Keratinocyte (primary cell): ENCODE data around the gene ZBTB39. TPM values are rescaled to one million over a fixed set of nuclear protein-coding genes. Genes with fewer than 3 reads are reported as not detected.
A peak's percentile ranks its signal among the peaks of the same experiment; 100 is the strongest.
"Not testable (repeated sequence)": the region's sequence is repeated elsewhere in the genome, so short reads cannot be mapped to it uniquely, and the experiment has no call there.

Experiments used
- DNase-seq: peaks from one replicate; pipeline ENCODE4 v3.0.0-alpha.2; 2011; ENCODE audit warnings: low read depth, missing footprints, low spot score
- FAIRE-seq: peaks from 2 replicates; lab custom pipeline; 2011; peaks lifted over from hg19 to GRCh38; lab: Jason Lieb, UNC
- H2AFZ ChIP-seq: 2 replicates; pipeline ENCODE4 v1.6.0; 2012; ENCODE audit warnings: low read length, control low read depth, inconsistent platforms; ENCODE audit not compliant: control insufficient read depth
- H3K27ac ChIP-seq: 2 replicates; pipeline ENCODE4 v1.5.1; 2011; ENCODE audit warnings: low read length; ENCODE audit not compliant: control insufficient read depth, insufficient read depth
- H3K27me3 ChIP-seq: 3 replicates; pipeline ENCODE4 v1.6.0; 2011; ENCODE audit warnings: low read length; ENCODE audit not compliant: control insufficient read depth, insufficient read depth; ENCODE audit errors: extremely low read depth
- H3K36me3 ChIP-seq, 2 experiments: 2 replicates in 1 of 2; 3 replicates in 1 of 2; pipeline ENCODE4 v1.5.1; 2011; ENCODE audit warnings: low read length in 2 of 2, mild to moderate bottlenecking in 1 of 2; ENCODE audit not compliant: control insufficient read depth in 2 of 2, insufficient read depth in 2 of 2; ENCODE audit errors: extremely low read depth in 1 of 2
- H3K4me1 ChIP-seq: 3 replicates; pipeline ENCODE4 v1.5.1; 2011; ENCODE audit warnings: low read length; ENCODE audit not compliant: control insufficient read depth, insufficient read depth; ENCODE audit errors: extremely low read depth
- H3K4me2 ChIP-seq: 3 replicates; pipeline ENCODE4 v1.6.0; 2011; ENCODE audit warnings: low read depth, low read length; ENCODE audit not compliant: control insufficient read depth, insufficient read depth; ENCODE audit errors: extremely low read depth
- H3K4me3 ChIP-seq, 3 experiments: fragments of 200-600 bp in 1 of 3; sonication (generic) in 1 of 3; 2 replicates in 2 of 3; 3 replicates in 1 of 3; pipeline ENCODE4 v1.5.1; 2011 to 2016; ENCODE audit warnings: low read length in 3 of 3, mild to moderate bottlenecking in 3 of 3, control low read depth in 2 of 3, inconsistent platforms in 1 of 3, low read depth in 1 of 3, mixed read lengths in 1 of 3, mixed run types in 1 of 3, moderate library complexity in 1 of 3; ENCODE audit not compliant: control insufficient read depth in 2 of 3, insufficient read depth in 2 of 3; ENCODE audit errors: extremely low read depth in 1 of 3
- H3K79me2 ChIP-seq: 2 replicates; pipeline ENCODE4 v1.6.0; 2012; ENCODE audit warnings: low read length; ENCODE audit not compliant: control insufficient read depth, insufficient read depth
- H3K9ac ChIP-seq: 3 replicates; pipeline ENCODE4 v1.6.0; 2011; ENCODE audit warnings: low read length; ENCODE audit not compliant: control insufficient read depth, insufficient read depth; ENCODE audit errors: extremely low read depth
- H3K9me1 ChIP-seq: 3 replicates; pipeline ENCODE4 v1.6.0; 2011; ENCODE audit warnings: low read length; ENCODE audit not compliant: control insufficient read depth, insufficient read depth; ENCODE audit errors: extremely low read depth
- H3K9me3 ChIP-seq: 2 replicates; pipeline ENCODE4 v1.5.1; 2012; ENCODE audit warnings: low read depth, low read length; ENCODE audit not compliant: control insufficient read depth
- H4K20me1 ChIP-seq: 3 replicates; pipeline ENCODE4 v1.6.0; 2011; ENCODE audit warnings: low read length; ENCODE audit not compliant: control insufficient read depth, insufficient read depth; ENCODE audit errors: extremely low read depth
- CTCF ChIP-seq, 3 experiments: IDR thresholded peaks in 1 of 3; conservative IDR thresholded peaks in 1 of 3; optimal IDR thresholded peaks in 1 of 3; 2 replicates in 2 of 3; 3 replicates in 1 of 3; pipeline versions ENCODE3 to v1.5.1; 2011; ENCODE audit warnings: low read length in 3 of 3, mild to moderate bottlenecking in 3 of 3, moderate library complexity in 2 of 3, control low read depth in 1 of 3, inconsistent platforms in 1 of 3; ENCODE audit not compliant: insufficient read depth in 2 of 3; ENCODE audit errors: extremely low read depth in 1 of 3
- EZH2 ChIP-seq: IDR thresholded peaks from one replicate; pipeline ENCODE4 v1.6.1; 2012; ENCODE audit warnings: inconsistent platforms, mild to moderate bottlenecking, low read length, moderate library complexity
- dilution Hi-C: fragments of 300-500 bp; cut with MboI; formaldehyde crosslinking; loops from one replicate; pipeline ENCODE4 v1.7.0; 2020; ENCODE audit warnings: low sequenced_read_pairs; ENCODE audit not compliant: extremely low pct_ligation_motif_present
- polyA plus RNA-seq, 5 experiments: library from polyadenylated mRNA; depleted of rRNA in 3 of 5; stranded (reverse) in 3 of 5; stranded (forward) in 1 of 5; unstranded in 1 of 5; fragments of >200 nt; gene quantifications; 1 replicate in 1 of 5; 2 replicates in 3 of 5; 3 replicates in 1 of 5; pipeline versions ENCODE4 v1.2.1 to v1.2.3, GENCODE V29; 2011 to 2012; ENCODE audit warnings: missing spikeins in 2 of 5, low read depth in 1 of 5, low replicate concordance in 1 of 5

ZBTB39 gene
- polyA plus RNA-seq, 1 donor (not counting 4 experiments of a cell fraction or from before 2014, with no cell fraction given): 4.1 TPM

GRCh38 chr12:57019983-57020719, 13.8 kb upstream of the ZBTB39 start:
- Histone ChIP-seq H3K79me2 (no peaks in the 10 kb centered on the region), H3K4me1 (peaks cover 7% of the 10 kb centered on the region), H3K27ac (no peak overlapping the region), H3K9ac (no peak overlapping the region), H2AFZ (no peak overlapping the region), H4K20me1 (no peaks in the 10 kb centered on the region), H3K27me3 (peaks cover 9% of the 10 kb centered on the region), H3K4me2 (peak overlapping the region; percentile 16), H3K36me3 (no peaks in the 10 kb centered on the region), H3K9me3 (no peaks in the 10 kb centered on the region), H3K9me1 (no peaks in the 10 kb centered on the region), H3K4me3 (no peak overlapping the region)
- no peak for DNase-seq
- TF ChIP-seq CTCF (optimal IDR thresholded peaks at IDR 0.05 in 1 of 3, IDR thresholded peaks at IDR 0.05 in 1 of 3, conservative IDR thresholded peaks at IDR 0.05 in 1 of 3; ENCODE audit: extremely low read depth in 1 of 3, insufficient read depth in 2 of 3, low read length in 3 of 3): no peak
- TF ChIP-seq EZH2: no peak
- dilution Hi-C loops: no loop called here
- no peak for FAIRE-seq

GRCh38 chr12:57018906-57019305, 12.6 kb upstream of the ZBTB39 start:
- H3K4me3 ChIP-seq: no peak overlapping the region
- H3K27me3 ChIP-seq: peaks cover 15% of the 10 kb centered on the region
- peaks cover 7% of the 10 kb centered on the region for H3K4me1 ChIP-seq
- TF ChIP-seq CTCF (optimal IDR thresholded peaks at IDR 0.05 in 1 of 3, IDR thresholded peaks at IDR 0.05 in 1 of 3, conservative IDR thresholded peaks at IDR 0.05 in 1 of 3; ENCODE audit: extremely low read depth in 1 of 3, insufficient read depth in 2 of 3, low read length in 3 of 3): no peak
- H2AFZ ChIP-seq: no peak overlapping the region
- H3K4me2 ChIP-seq: no peak overlapping the region
- H4K20me1 ChIP-seq: no peaks in the 10 kb centered on the region
- no peaks in the 10 kb centered on the region for H3K9me3 ChIP-seq
- DNase-seq (no peak), FAIRE-seq (no peak)
- H3K79me2 ChIP-seq: no peaks in the 10 kb centered on the region
- no peaks in the 10 kb centered on the region for H3K36me3 ChIP-seq
- H3K9me1 ChIP-seq: no peaks in the 10 kb centered on the region
- dilution Hi-C loops: no loop called here
- H3K27ac ChIP-seq: no peak overlapping the region
- no peak overlapping the region for H3K9ac ChIP-seq

- H3K9me3 ChIP-seq, H2AFZ ChIP-seq, H3K4me3 ChIP-seq, H3K9me1 ChIP-seq, dilution Hi-C loops, H3K27ac ChIP-seq, H3K36me3 ChIP-seq, FAIRE-seq, H3K9ac ChIP-seq, H3K79me2 ChIP-seq, H4K20me1 ChIP-seq, DNase-seq, H3K4me1 ChIP-seq, H3K4me2 ChIP-seq: not testable (repeated sequence)
- peaks cover 20% of the 10 kb centered on the region for H3K27me3 ChIP-seq
These were observed 12.0 kb upstream of the ZBTB39 start for GRCh38 chr12:57018353-57018752.
